CD4-positive, alpha-beta T cell treated with Interleukin-1 beta for 1 hour (primary cell): Measurements from ENCODE around the gene SLC35F1.

Experiments used
- DNase-seq, 2 donors: peaks; one replicate each; pipeline ENCODE4 v3.0.0-alpha.2; 2020 to 2022

Gene SLC35F1

GRCh38 chr6:118128755-118129154, 221.7 kb downstream of the SLC35F1 start:
- no peak for DNase-seq

GRCh38 chr6:118134206-118134605, 227.1 kb downstream of the SLC35F1 start:
- no peak for DNase-seq

GRCh38 chr6:118134736-118135135, 227.7 kb downstream of the SLC35F1 start:
- DNase-seq: no peak

GRCh38 chr6:118135371-118135770, 228.3 kb downstream of the SLC35F1 start:
- DNase-seq: no peak

- no peak for DNase-seq
These were observed 234.1 kb downstream of the SLC35F1 start for GRCh38 chr6:118141211-118141610.

- DNase-seq: no peak
These were observed 239.5 kb downstream of the SLC35F1 start for GRCh38 chr6:118146584-118146983.

- no peak for DNase-seq
These were observed 240.4 kb downstream of the SLC35F1 start for GRCh38 chr6:118147511-118147910.

- DNase-seq: no peak
These were observed 241.5 kb downstream of the SLC35F1 start for GRCh38 chr6:118148561-118148960.

- no peak for DNase-seq
These were observed 245.5 kb downstream of the SLC35F1 start for GRCh38 chr6:118152524-118152923.

- DNase-seq: no peak
These were observed 254.3 kb downstream of the SLC35F1 start for GRCh38 chr6:118161343-118161742.

- no peak for DNase-seq
These were observed 256.5 kb downstream of the SLC35F1 start for GRCh38 chr6:118163542-118163941.

GRCh38 chr6:118165500-118165899, 258.4 kb downstream of the SLC35F1 start:
- DNase-seq: no peak

GRCh38 chr6:118168421-118168820, 261.4 kb downstream of the SLC35F1 start:
- no peak for DNase-seq

GRCh38 chr6:118171852-118172251, 264.8 kb downstream of the SLC35F1 start:
- no peak for DNase-seq

- DNase-seq: no peak
These were observed 267.0 kb downstream of the SLC35F1 start for GRCh38 chr6:118174071-118174470.

GRCh38 chr6:118177720-118178119, 270.7 kb downstream of the SLC35F1 start:
- DNase-seq: no peak

GRCh38 chr6:118179048-118179447, 272.0 kb downstream of the SLC35F1 start:
- no peak for DNase-seq

- no peak for DNase-seq
These were observed 279.9 kb downstream of the SLC35F1 start for GRCh38 chr6:118186672-118187567.

- DNase-seq: no peak
These were observed 280.6 kb downstream of the SLC35F1 start for GRCh38 chr6:118187568-118188164.

GRCh38 chr6:118188561-118188960, 281.5 kb downstream of the SLC35F1 start:
- no peak for DNase-seq

GRCh38 chr6:118197539-118197938, 290.5 kb downstream of the SLC35F1 start:
- DNase-seq: no peak

- no peak for DNase-seq
These were observed 291.7 kb downstream of the SLC35F1 start for GRCh38 chr6:118198746-118199145.

GRCh38 chr6:118200160-118200559, 293.1 kb downstream of the SLC35F1 start:
- DNase-seq: no peak

GRCh38 chr6:118202517-118202916, 295.5 kb downstream of the SLC35F1 start:
- DNase-seq: no peak
